HEK293T (cell line): Measurements from ENCODE around the gene ZNF274.

Source experiments
- ARNT ChIP-seq: fragments of 450-650 bp; IDR thresholded peaks from 2 replicates; pipeline ENCODE4 v1.6.1; 2017; ENCODE audit warnings: mild to moderate bottlenecking
- BHLHE40 ChIP-seq: fragments of 450-650 bp; IDR thresholded peaks from 2 replicates; pipeline ENCODE4 v1.6.1; 2016; ENCODE audit warnings: mild to moderate bottlenecking, moderate library complexity, borderline replicate concordance
- FOXA1 ChIP-seq: fragments of 450-650 bp; IDR thresholded peaks from 2 replicates; pipeline ENCODE4 v1.6.1; 2016; ENCODE audit warnings: mild to moderate bottlenecking
- FOXK2 ChIP-seq: fragments of 450-650 bp; IDR thresholded peaks from 2 replicates; pipeline ENCODE4 v1.6.1; 2016; ENCODE audit warnings: mild to moderate bottlenecking
- FOXM1 ChIP-seq: fragments of 450-650 bp; IDR thresholded peaks from 2 replicates; pipeline ENCODE4 v1.6.1; 2017; ENCODE audit warnings: mild to moderate bottlenecking, borderline replicate concordance
- HDGF ChIP-seq: fragments of 450-650 bp; IDR thresholded peaks from 2 replicates; pipeline ENCODE4 v1.6.1; 2017; ENCODE audit warnings: antibody characterized with exemption, borderline replicate concordance
- LEF1 ChIP-seq: fragments of 450-650 bp; IDR thresholded peaks from 2 replicates; pipeline ENCODE4 v1.6.1; 2017; ENCODE audit warnings: mild to moderate bottlenecking, borderline replicate concordance
- NFRKB ChIP-seq: fragments of 450-650 bp; IDR thresholded peaks from 2 replicates; pipeline ENCODE4 v1.6.1; 2016; ENCODE audit warnings: mild to moderate bottlenecking, moderate library complexity
- PKNOX1 ChIP-seq: fragments of 450-650 bp; IDR thresholded peaks from 2 replicates; pipeline ENCODE4 v1.6.1; 2016
- SP1 ChIP-seq: fragments of 450-650 bp; IDR thresholded peaks from 2 replicates; pipeline ENCODE4 v1.6.1; 2017
- SUZ12 ChIP-seq: fragments of 450-650 bp; IDR thresholded peaks from 2 replicates; pipeline ENCODE4 v1.6.1; 2016; ENCODE audit warnings: mild to moderate bottlenecking

DNA sequence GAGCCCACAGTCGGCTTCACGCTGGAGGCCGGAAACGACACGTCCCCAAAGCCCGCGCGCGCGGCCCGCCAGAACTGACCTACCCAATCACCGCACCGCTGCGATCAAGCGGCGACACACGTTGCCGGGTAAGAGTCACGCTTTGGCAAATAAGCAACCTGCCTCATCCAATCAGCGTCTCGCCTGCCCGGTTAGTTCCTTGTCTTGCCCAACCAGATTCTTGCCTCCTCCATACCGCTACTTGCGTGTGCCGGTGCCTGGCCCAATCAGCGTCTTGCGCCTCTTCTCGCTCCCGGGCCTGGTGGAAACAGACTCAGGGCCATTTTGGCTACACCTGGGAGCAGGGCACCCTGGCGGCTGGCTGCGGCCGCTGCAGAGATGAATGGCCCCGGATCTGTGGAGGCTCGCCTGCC, 34.2 kb downstream of the ZNF274 start:
- no peak for TF ChIP-seq SUZ12
- no peak for TF ChIP-seq FOXK2
- no peak for TF ChIP-seq LEF1
- no peak for TF ChIP-seq NFRKB
- TF ChIP-seq PKNOX1: no peak
- no peak for TF ChIP-seq SP1
- TF ChIP-seq HDGF: no peak
- no peak for TF ChIP-seq BHLHE40
- no peak for TF ChIP-seq ARNT
- TF ChIP-seq FOXA1: no peak
- no peak for TF ChIP-seq FOXM1
